Endothelial cell (in vitro differentiated cells): ENCODE data around the gene OCEL1. TPM values are rescaled to one million over a fixed set of nuclear protein-coding genes. Genes with fewer than 3 reads are reported as not detected.

Source experiments
- DNase-seq: peaks from one replicate; pipeline ENCODE4 v3.0.0; 2021; ENCODE audit warnings: low spot score
- H3K27ac Mint-ChIP-seq: one replicate; pipeline ENCODE4 v1.8.0; 2021; ENCODE audit warnings: mixed read lengths, inconsistent platforms; ENCODE audit not compliant: unreplicated experiment
- H3K27me3 Mint-ChIP-seq: one replicate; pipeline ENCODE4 v1.8.0; 2021; ENCODE audit warnings: mild to moderate bottlenecking, moderate library complexity, mixed read lengths, inconsistent platforms; ENCODE audit not compliant: unreplicated experiment
- H3K36me3 Mint-ChIP-seq: one replicate; pipeline ENCODE4 v1.8.0; 2021; ENCODE audit warnings: mild to moderate bottlenecking, low read depth, mixed read lengths, inconsistent platforms; ENCODE audit not compliant: unreplicated experiment
- H3K4me1 Mint-ChIP-seq: one replicate; pipeline ENCODE4 v1.8.0; 2021; ENCODE audit warnings: mild to moderate bottlenecking, mixed read lengths, inconsistent platforms; ENCODE audit not compliant: unreplicated experiment
- H3K4me3 Mint-ChIP-seq: one replicate; pipeline ENCODE4 v1.8.0; 2021; ENCODE audit warnings: mild to moderate bottlenecking, mixed read lengths, inconsistent platforms; ENCODE audit not compliant: unreplicated experiment
- H3K9me3 Mint-ChIP-seq: one replicate; pipeline ENCODE4 v1.8.0; 2021; ENCODE audit warnings: mixed read lengths, inconsistent platforms; ENCODE audit not compliant: unreplicated experiment
- total RNA-seq: library from RNA; stranded (reverse); fragmentation: NEBNext Ultra II Directional; extraction: Animal tissue kit (Norgen Biotek cat#: 25700); gene quantifications from one replicate; pipeline ENCODE4 v1.2.1, GENCODE V29; 2021; ENCODE audit not compliant: unreplicated experiment
- TF ChIP-seq, protein P1 (sequence below): fragments of 200-600 bp; sonication (generic); IDR thresholded peaks from one replicate; pipeline ENCODE4 v1.5.0; 2021; ENCODE audit warnings: antibody characterized with exemption; ENCODE audit not compliant: unreplicated experiment

The OCEL1 gene
- total RNA-seq, 1 donor from 2014 or later = 16.5 TPM

DNA sequence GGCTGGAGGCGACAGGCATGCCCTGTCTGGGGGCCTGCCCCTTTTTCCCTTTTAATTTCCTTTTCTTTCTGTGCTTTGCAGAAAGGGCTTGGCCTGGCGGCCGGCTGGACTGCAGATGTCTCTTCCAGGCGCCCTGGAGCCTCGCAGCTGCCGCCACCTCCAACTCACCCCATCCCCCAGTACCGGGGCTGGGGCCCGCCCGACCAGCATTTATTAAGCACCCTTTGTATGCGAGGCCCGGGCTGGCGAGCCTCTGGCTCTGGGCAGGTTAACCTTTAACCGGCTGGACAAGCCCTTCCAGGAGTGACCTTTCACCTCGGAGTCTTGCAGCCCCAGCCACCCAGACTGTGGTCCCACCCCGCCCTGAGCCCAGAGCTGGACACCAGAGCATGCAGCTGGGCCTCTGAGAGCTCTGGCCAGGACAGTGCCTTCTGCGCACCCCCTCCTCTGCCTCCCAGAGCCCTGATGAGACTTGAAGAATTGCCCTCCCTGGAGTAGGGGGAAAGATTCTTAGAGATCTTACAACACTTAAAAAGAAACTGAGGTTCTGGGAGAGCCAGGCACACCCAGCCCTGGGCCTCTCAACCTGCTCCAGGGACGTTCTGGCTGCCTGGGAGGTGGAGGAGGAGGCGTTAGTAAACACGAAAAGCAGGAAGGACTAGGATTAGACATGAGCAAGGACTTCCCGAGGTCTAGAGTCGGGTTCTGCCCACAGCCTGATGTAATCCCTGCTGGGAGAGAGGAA is 20.8 kb downstream of the OCEL1 start:
- Mint-ChIP-seq H3K27me3 (peaks cover 24% of the 10 kb centered on the region), H3K36me3 (no peaks in the 10 kb centered on the region), H3K9me3 (no peaks in the 10 kb centered on the region), H3K27ac (peak overlapping the region; percentile 64), H3K4me1 (peaks cover 23% of the 10 kb centered on the region), H3K4me3 (peak overlapping the region; percentile 89)
- TF ChIP-seq, protein P1, sequence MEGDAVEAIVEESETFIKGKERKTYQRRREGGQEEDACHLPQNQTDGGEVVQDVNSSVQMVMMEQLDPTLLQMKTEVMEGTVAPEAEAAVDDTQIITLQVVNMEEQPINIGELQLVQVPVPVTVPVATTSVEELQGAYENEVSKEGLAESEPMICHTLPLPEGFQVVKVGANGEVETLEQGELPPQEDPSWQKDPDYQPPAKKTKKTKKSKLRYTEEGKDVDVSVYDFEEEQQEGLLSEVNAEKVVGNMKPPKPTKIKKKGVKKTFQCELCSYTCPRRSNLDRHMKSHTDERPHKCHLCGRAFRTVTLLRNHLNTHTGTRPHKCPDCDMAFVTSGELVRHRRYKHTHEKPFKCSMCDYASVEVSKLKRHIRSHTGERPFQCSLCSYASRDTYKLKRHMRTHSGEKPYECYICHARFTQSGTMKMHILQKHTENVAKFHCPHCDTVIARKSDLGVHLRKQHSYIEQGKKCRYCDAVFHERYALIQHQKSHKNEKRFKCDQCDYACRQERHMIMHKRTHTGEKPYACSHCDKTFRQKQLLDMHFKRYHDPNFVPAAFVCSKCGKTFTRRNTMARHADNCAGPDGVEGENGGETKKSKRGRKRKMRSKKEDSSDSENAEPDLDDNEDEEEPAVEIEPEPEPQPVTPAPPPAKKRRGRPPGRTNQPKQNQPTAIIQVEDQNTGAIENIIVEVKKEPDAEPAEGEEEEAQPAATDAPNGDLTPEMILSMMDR = no peak
- DNase-seq = no peak

DNA sequence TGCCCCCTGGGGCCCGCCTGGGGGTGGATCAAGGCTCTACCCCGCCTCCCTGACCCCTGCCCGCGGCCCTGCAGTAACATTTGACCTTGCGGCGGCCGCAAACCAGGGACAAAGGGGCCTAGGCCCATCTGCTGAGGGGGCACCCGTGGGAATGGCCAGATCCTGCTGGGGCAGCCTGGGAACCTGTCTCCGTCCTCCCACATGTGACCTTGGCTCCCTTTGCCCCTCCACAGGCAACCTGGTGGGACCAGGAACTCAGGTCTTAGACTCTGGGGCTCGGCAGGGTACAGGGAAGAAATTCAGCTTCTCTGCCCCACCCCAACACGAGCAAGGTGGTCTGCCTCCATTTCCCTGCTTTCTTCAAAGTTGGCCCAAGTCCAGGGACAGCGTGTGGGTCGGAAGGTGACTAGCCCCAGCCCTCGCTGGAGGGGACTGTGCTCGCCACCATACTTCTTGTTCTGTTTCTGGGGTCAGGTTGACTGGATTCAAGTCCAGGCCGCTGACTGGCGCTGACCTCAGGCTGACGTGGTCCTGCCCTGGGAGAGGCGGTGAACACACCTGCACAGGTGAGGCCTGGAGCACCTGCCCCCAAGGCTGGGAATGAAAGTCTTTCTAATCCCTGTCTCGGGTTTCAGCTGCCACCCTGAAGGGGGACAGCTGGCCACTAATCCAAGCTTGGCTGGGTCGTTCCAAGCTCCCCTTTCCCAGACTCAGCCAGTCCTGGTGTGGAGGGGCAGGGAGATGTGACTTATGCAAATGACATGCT is 22.2 kb downstream of the OCEL1 start:
- TF ChIP-seq, protein P1 = no peak
- Mint-ChIP-seq H3K9me3 (no peaks in the 10 kb centered on the region), H3K27me3 (peaks cover 21% of the 10 kb centered on the region), H3K27ac (no peak overlapping the region), H3K4me1 (peaks cover 18% of the 10 kb centered on the region), H3K36me3 (no peaks in the 10 kb centered on the region), H3K4me3 (peak overlapping the region; percentile 73)
- no peak for DNase-seq

DNA sequence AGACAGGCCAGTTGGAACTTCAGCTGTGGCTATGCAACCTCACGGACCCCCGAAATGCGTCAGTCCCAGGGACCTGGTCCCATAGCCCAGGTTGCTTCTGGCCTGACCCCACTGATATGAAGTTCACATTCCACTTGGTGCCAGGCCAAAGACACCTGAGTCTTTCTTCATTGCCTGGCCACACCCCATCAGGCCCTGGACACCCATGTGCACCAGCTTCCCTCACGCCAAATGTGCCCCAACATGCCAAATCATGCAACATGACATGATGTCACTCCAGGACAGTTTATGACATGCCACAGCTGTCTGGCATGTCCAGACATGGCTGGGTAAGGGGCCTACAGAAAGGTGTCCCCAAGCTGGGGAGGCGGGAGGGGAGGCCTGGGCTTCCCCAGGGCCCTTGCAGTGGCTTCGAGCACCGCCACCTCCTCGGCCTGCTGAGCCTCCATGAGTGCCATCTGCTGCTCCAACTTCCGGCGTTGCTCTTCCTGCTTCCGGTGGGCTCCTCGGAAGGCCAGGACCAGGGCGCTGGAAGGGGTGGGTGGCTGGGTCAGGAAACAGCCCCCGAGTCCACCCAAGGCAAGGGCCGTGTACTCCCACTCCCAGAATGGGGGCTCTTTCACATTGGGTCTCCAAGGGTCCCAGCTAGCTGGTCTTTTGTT is 24.0 kb downstream of the OCEL1 start:
- Mint-ChIP-seq H3K4me3 (no peak overlapping the region), H3K27me3 (peaks cover 14% of the 10 kb centered on the region), H3K9me3 (no peaks in the 10 kb centered on the region), H3K36me3 (peaks cover 6% of the 10 kb centered on the region), H3K27ac (no peak overlapping the region), H3K4me1 (peaks cover 18% of the 10 kb centered on the region)
- TF ChIP-seq, protein P1 = no peak
- DNase-seq = no peak

DNA sequence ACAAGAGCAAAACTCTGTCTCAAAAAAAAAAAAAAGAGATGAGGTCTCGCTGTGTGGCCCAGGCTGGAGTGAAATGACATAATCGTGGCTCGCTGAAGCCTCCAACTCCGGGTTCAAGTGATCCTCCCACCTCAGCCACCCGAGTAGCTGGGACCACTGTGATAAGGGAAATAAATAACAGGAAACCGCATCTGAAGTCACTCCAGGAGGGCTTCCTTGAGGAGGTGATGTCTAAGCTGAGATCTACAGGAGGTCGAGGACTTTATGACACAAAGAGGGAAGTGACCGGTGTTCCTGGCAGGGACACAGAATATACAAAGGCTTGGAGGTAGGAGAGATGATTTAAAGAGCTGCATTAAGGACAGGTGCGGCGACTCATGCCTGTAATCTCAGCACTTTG is 28.6 kb downstream of the OCEL1 start:
- TF ChIP-seq, protein P1 = no peak
- no peak for DNase-seq
- Mint-ChIP-seq H3K4me3 (peak overlapping the region; percentile 49), H3K9me3 (no peaks in the 10 kb centered on the region), H3K27me3 (peaks cover 2% of the 10 kb centered on the region), H3K4me1 (peaks cover 4% of the 10 kb centered on the region), H3K36me3 (peaks cover 25% of the 10 kb centered on the region), H3K27ac (peak overlapping the region; percentile 42)
